GM18951 (cell line): ENCODE results near the gene SHROOM3.
"Not testable (repeated sequence)": the region's sequence is repeated elsewhere in the genome, so short reads cannot be mapped to it uniquely, and the experiment has no call there.

ENCODE experiments used
- POLR2A ChIP-seq: IDR thresholded peaks from 4 replicates; pipeline ENCODE4 v1.6.1; 2011; ENCODE audit warnings: mild to moderate bottlenecking; ENCODE audit not compliant: insufficient read length, insufficient read depth; ENCODE audit errors: extremely low read depth
- in situ Hi-C: fragments of 300-500 bp; cut with MboI; formaldehyde crosslinking; loops from one replicate; pipeline ENCODE4 v1.12.0; 2022; ENCODE audit warnings: low sequenced_read_pairs, mixed read lengths, inconsistent platforms; ENCODE audit not compliant: unreplicated experiment

SHROOM3 gene

GRCh38 chr4:76429636-76430035 lies 5.4 kb upstream of the SHROOM3 start:
- no peak for TF ChIP-seq POLR2A
- in situ Hi-C loops: loop anchor here (5.0 kb wide), 1 partner anchor 78 kb away; no protein-coding TSS in a partner anchor

GRCh38 chr4:76430519-76431388 lies 4.3 kb upstream of the SHROOM3 start:
- TF ChIP-seq POLR2A: no peak
- in situ Hi-C loops: loop anchor here (5.0 kb wide), 1 partner anchor 77 kb away; no protein-coding TSS in a partner anchor

GRCh38 chr4:76435528-76436319 lies 695 bp downstream of the SHROOM3 start:
- TF ChIP-seq POLR2A: no peak

GRCh38 chr4:76439491-76439890 lies 4.5 kb downstream of the SHROOM3 start:
- no peak for TF ChIP-seq POLR2A
- in situ Hi-C loops: no loop called here

More at GRCh38 chr4:76435528-76436319, 695 bp downstream of the SHROOM3 start:
- in situ Hi-C loops: no loop called here

- no peak for TF ChIP-seq POLR2A
- in situ Hi-C loops: no loop called here
Observed at GRCh38 chr4:76441881-76442280, 6.9 kb downstream of the SHROOM3 start.

- in situ Hi-C loops: no loop called here
- TF ChIP-seq POLR2A: no peak
Observed at GRCh38 chr4:76442807-76443206, 7.8 kb downstream of the SHROOM3 start.

GRCh38 chr4:76443376-76443775 lies 8.3 kb downstream of the SHROOM3 start:
- in situ Hi-C loops: no loop called here
- TF ChIP-seq POLR2A: no peak

GRCh38 chr4:76445911-76446310 lies 10.9 kb downstream of the SHROOM3 start:
- in situ Hi-C loops: no loop called here
- TF ChIP-seq POLR2A: no peak

GRCh38 chr4:76447393-76447851 lies 12.4 kb downstream of the SHROOM3 start:
- no peak for TF ChIP-seq POLR2A
- in situ Hi-C loops: no loop called here

GRCh38 chr4:76448211-76448610 lies 13.2 kb downstream of the SHROOM3 start:
- in situ Hi-C loops: no loop called here
- TF ChIP-seq POLR2A: no peak

GRCh38 chr4:76449362-76449767 lies 14.3 kb downstream of the SHROOM3 start:
- in situ Hi-C loops: no loop called here
- no peak for TF ChIP-seq POLR2A

- in situ Hi-C loops: no loop called here
- no peak for TF ChIP-seq POLR2A
Observed at GRCh38 chr4:76449833-76450232, 14.8 kb downstream of the SHROOM3 start.

- TF ChIP-seq POLR2A: no peak
- in situ Hi-C loops: no loop called here
Observed at GRCh38 chr4:76453232-76453631, 18.2 kb downstream of the SHROOM3 start.

GRCh38 chr4:76454073-76454472 lies 19.0 kb downstream of the SHROOM3 start:
- in situ Hi-C loops: not testable (repeated sequence)

GRCh38 chr4:76457885-76458284 lies 22.9 kb downstream of the SHROOM3 start:
- in situ Hi-C loops: no loop called here
- TF ChIP-seq POLR2A: no peak
